Measurements from ENCODE around the gene GSK3B.

Gene GSK3B

DNA sequence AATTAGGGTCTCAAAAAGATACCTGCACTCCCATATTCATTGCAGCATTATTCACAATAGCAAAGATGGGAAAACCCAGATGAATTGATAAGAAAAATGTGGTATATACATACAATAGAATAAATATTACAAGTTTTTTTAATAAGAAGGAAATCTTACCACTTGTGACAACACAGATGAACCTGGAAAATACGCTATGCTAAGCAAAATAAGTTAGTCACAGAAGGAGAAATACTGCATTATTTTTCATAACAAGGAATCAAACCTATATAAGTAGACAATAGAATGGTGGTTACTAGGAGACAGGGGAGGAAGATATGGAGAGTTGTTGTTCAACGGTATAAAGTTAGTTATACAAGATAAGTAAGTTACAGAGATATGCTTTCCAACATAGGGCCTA is 130.0 kb downstream of the GSK3B start:
- TF ChIP-seq, protein P1, sequence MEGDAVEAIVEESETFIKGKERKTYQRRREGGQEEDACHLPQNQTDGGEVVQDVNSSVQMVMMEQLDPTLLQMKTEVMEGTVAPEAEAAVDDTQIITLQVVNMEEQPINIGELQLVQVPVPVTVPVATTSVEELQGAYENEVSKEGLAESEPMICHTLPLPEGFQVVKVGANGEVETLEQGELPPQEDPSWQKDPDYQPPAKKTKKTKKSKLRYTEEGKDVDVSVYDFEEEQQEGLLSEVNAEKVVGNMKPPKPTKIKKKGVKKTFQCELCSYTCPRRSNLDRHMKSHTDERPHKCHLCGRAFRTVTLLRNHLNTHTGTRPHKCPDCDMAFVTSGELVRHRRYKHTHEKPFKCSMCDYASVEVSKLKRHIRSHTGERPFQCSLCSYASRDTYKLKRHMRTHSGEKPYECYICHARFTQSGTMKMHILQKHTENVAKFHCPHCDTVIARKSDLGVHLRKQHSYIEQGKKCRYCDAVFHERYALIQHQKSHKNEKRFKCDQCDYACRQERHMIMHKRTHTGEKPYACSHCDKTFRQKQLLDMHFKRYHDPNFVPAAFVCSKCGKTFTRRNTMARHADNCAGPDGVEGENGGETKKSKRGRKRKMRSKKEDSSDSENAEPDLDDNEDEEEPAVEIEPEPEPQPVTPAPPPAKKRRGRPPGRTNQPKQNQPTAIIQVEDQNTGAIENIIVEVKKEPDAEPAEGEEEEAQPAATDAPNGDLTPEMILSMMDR (IDR thresholded peaks at IDR 0.05; ENCODE audit: unreplicated experiment in 3 of 3), result no peak
- Mint-ChIP-seq H3K9me3 (peaks cover 2% of the 10 kb centered on the region), H3K4me1 (peaks cover 5% of the 10 kb centered on the region), H3K27ac (no peak overlapping the region), H3K36me3 (ENCODE audit: low read depth) (peaks cover 47% of the 10 kb centered on the region), H3K4me3 (no peak overlapping the region), H3K27me3 (ENCODE audit: low read depth) (no peaks in the 10 kb centered on the region)

DNA sequence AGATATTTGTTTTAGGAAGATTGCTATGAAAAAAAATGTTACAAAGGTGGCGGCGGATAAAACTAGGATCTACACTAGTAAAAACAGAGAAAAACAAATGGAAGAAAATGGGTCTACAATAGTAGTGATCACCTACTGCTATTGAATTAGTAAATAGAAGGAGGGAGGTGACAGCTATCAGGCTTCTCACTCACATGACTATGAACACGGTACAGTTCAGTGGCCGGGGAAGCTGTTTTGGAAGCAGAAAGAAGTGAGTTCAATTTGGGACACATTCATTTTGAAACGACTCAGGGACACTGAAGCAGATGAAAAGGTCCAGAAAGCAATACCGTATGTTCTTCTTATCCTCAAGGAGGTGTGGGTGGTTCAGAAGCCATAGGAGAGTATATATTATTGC is 138.3 kb downstream of the GSK3B start:
- TF ChIP-seq, protein P1 (IDR thresholded peaks at IDR 0.05; ENCODE audit: unreplicated experiment in 3 of 3), result no peak
- no peaks in the 10 kb centered on the region for H3K27me3 Mint-ChIP-seq (ENCODE audit: low read depth)
- peaks cover 5% of the 10 kb centered on the region for H3K4me1 Mint-ChIP-seq
- no peaks in the 10 kb centered on the region for H3K9me3 Mint-ChIP-seq
- H3K27ac Mint-ChIP-seq, result no peak overlapping the region
- no peak overlapping the region for H3K4me3 Mint-ChIP-seq
- H3K36me3 Mint-ChIP-seq (ENCODE audit: low read depth), result peaks cover 14% of the 10 kb centered on the region

DNA sequence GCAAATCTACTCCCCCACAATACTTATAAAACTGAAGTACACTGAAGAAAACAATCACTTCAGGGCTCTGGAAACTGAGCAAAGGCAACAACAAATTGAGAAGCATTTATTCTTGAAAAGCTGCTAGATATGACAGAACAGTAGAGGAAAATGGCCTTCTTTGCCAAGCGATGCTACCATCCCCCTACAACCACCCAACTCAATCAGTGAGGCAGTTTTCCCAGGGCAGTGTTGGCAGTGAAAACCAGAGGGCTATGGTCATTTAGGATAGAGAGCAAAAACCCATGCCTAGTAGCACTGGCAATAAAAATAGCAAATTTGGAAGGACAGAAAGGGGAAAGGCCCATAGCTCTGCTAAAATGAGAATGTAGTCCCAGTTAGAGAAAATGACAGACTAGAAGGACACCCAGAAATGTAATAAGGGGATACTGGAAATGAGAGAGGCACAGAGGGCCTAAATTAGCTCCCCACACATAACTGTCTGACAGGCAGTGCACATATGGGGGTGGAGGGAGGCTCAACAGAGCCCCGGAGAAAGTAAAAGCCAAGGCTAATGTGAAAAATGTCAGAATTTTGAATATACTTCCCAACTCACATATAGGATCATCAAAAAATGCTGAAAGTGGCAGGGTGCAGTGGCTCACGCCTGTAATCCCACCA is 143.5 kb downstream of the GSK3B start:
- Mint-ChIP-seq H3K36me3 (ENCODE audit: low read depth) (peaks cover under 1% of the 10 kb centered on the region), H3K4me3 (no peak overlapping the region), H3K4me1 (peaks cover 24% of the 10 kb centered on the region), H3K27me3 (ENCODE audit: low read depth) (no peaks in the 10 kb centered on the region), H3K9me3 (no peaks in the 10 kb centered on the region), H3K27ac (no peak overlapping the region)
- TF ChIP-seq, protein P1 (IDR thresholded peaks at IDR 0.05; ENCODE audit: unreplicated experiment in 3 of 3), result no peak

DNA sequence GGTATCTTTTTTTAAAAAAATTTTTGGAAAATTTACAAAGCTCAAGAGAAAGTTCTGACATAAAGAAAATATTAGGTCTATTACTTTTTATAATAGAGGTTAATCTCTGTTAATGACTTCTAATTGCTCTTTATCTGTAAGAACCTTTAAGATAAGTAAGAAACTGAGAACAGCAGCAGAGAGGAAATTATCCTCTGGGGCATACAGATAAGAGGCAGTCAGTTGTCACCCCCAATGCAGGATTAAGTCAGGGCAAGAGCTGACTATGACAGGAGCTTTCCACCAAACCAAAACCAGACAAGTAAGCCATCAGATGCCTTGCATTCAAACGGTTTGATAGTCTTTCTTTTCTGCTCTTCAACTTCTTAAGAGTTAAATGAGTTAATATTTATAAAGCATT is 149.0 kb downstream of the GSK3B start:
- H3K4me1 Mint-ChIP-seq, result peaks cover 11% of the 10 kb centered on the region

DNA sequence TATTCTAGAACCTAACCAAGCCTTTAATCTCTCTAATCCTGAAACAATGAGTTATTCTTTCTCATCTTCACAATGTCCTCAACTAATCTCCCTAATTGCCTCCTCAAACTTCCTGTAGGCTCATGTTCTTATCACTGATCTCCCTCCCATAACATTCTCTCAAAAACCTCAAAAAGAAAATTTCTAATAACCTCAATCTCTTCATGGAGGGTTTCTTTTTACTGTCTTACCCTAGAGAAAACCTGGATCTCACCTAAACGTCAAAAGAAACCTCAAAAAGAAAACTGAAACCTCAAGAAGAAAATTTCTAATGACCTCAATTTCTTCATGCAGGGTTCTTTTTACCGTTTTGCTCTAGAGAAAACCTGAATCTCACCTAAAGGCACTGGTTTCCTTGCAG is 150.2 kb downstream of the GSK3B start:
- TF ChIP-seq, protein P1 (IDR thresholded peaks at IDR 0.05; ENCODE audit: unreplicated experiment in 3 of 3), result no peak
- H3K4me1 Mint-ChIP-seq, result peaks cover 5% of the 10 kb centered on the region
- no peak overlapping the region for H3K27ac Mint-ChIP-seq
- H3K9me3 Mint-ChIP-seq, result no peaks in the 10 kb centered on the region
- H3K4me3 Mint-ChIP-seq, result no peak overlapping the region
- peaks cover 16% of the 10 kb centered on the region for H3K36me3 Mint-ChIP-seq (ENCODE audit: low read depth)
- no peaks in the 10 kb centered on the region for H3K27me3 Mint-ChIP-seq (ENCODE audit: low read depth)

More for the DNA sequence above, 149.0 kb downstream of the GSK3B start:
- TF ChIP-seq, protein P1 (IDR thresholded peaks at IDR 0.05; ENCODE audit: unreplicated experiment in 3 of 3), result no peak
- Mint-ChIP-seq H3K9me3 (no peaks in the 10 kb centered on the region), H3K4me3 (no peak overlapping the region), H3K27ac (no peak overlapping the region), H3K27me3 (ENCODE audit: low read depth) (no peaks in the 10 kb centered on the region), H3K36me3 (ENCODE audit: low read depth) (peaks cover 16% of the 10 kb centered on the region)

DNA sequence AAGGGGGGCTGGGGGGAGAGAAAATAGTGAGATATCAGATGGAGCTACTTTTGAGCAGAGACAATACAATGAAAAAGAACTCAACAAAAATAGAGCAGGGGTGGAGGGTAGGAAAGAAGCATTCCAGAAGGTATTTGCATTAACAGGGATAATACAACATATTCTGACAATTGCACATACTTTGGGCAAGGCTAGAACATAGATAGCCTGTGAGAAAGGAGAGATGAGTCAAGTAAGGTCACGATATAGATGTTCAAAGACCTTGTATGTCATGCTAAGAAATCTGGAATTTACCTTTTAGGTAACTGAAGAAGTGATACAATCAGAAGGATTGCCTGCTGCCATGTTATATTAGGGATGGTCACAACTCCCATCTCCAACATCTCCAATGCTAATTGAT is 155.2 kb downstream of the GSK3B start:
- peaks cover 19% of the 10 kb centered on the region for H3K36me3 Mint-ChIP-seq (ENCODE audit: low read depth)
- no peaks in the 10 kb centered on the region for H3K27me3 Mint-ChIP-seq (ENCODE audit: low read depth)
- no peak overlapping the region for H3K4me3 Mint-ChIP-seq
- H3K27ac Mint-ChIP-seq, result no peak overlapping the region
- H3K9me3 Mint-ChIP-seq, result no peaks in the 10 kb centered on the region
- TF ChIP-seq, protein P1 (IDR thresholded peaks at IDR 0.05; ENCODE audit: unreplicated experiment in 3 of 3), result no peak
- H3K4me1 Mint-ChIP-seq, result peaks cover 5% of the 10 kb centered on the region

Measured in nephron (organoid).